ENCODE data around the gene PPT2.

DNA sequence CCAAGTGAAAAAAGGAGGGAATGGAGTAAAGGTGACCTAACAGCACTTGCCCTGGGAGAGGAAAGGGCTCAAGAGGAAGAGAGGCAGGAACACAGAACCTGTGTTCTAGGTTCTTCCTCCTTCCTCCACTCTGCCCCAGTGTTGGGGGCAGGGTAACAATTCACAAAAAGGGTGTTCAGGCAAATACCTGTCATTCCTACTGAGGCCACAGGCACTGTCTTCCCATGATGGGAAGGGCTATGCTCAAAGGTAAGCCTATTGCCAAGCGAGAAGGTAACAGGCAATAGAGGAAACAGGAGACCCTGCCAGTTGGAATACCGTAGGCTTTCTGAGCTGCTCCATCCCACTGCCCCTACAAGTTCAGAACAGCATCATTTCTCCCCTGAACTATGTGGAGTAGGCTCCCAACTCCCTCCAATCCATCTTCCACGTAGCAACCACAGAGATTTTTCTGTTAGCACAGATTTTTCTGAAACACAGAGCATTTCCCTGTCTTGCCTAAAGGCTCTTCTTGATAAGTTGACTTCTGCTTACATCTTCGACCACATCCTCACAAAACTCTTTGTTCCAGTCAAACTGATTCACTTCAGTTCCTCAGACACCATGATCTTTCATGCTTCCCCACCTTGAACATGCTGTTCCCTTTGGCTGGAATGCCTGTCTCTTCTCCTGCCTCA, 19.2 kb downstream of the PPT2 start:
- TF ChIP-seq KDM1A (IDR thresholded peaks at IDR 0.05; ENCODE audit: borderline replicate concordance, low read length), result no peak
- no peak for TF ChIP-seq POLR2A (IDR thresholded peaks at IDR 0.05; ENCODE audit: control extremely low read depth in 1 of 2, low read depth in 2 of 2, low read length in 2 of 2)
- TF ChIP-seq EZH2 (IDR thresholded peaks at IDR 0.05; ENCODE audit: low read depth, low read length, severe bottlenecking), result no peak
- TF ChIP-seq SIRT6 (IDR thresholded peaks at IDR 0.05; ENCODE audit: low read length), result no peak
- TF ChIP-seq, protein P1, sequence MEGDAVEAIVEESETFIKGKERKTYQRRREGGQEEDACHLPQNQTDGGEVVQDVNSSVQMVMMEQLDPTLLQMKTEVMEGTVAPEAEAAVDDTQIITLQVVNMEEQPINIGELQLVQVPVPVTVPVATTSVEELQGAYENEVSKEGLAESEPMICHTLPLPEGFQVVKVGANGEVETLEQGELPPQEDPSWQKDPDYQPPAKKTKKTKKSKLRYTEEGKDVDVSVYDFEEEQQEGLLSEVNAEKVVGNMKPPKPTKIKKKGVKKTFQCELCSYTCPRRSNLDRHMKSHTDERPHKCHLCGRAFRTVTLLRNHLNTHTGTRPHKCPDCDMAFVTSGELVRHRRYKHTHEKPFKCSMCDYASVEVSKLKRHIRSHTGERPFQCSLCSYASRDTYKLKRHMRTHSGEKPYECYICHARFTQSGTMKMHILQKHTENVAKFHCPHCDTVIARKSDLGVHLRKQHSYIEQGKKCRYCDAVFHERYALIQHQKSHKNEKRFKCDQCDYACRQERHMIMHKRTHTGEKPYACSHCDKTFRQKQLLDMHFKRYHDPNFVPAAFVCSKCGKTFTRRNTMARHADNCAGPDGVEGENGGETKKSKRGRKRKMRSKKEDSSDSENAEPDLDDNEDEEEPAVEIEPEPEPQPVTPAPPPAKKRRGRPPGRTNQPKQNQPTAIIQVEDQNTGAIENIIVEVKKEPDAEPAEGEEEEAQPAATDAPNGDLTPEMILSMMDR (IDR thresholded peaks at IDR 0.05; ENCODE audit: control extremely low read depth in 1 of 3, insufficient read depth in 1 of 3, low read depth in 1 of 3, low read length in 3 of 3), result no peak
- TF ChIP-seq BCL11A (IDR thresholded peaks at IDR 0.05; ENCODE audit: low read depth in 2 of 2, low read length in 2 of 2), result no peak
- TF ChIP-seq MAX (IDR thresholded peaks at IDR 0.05), result no peak
- TF ChIP-seq SP2 (IDR thresholded peaks at IDR 0.05; ENCODE audit: low read length), result no peak

Data from H1 (cell line).